ENCODE measurements around the gene SETSIP.

DNA sequence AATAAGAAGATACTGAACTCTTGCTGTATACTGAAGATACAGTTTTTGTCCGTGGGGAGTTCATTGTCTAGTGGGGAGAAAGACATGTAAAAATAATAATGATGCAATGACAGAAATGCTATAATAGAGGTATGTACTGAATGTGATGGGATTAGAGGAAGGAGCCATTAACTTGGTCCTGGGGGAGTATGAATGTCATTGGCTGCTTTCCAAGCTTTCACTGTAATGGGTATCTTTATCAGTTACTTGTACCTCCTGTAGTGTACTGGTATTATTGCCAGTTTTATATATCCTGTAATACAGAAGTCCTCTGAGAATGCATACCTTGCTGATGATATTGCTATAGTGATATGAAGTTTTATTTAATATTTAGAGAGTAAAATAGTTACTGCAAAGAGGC is 12.3 kb upstream of the SETSIP start:
- TF ChIP-seq, protein P1, sequence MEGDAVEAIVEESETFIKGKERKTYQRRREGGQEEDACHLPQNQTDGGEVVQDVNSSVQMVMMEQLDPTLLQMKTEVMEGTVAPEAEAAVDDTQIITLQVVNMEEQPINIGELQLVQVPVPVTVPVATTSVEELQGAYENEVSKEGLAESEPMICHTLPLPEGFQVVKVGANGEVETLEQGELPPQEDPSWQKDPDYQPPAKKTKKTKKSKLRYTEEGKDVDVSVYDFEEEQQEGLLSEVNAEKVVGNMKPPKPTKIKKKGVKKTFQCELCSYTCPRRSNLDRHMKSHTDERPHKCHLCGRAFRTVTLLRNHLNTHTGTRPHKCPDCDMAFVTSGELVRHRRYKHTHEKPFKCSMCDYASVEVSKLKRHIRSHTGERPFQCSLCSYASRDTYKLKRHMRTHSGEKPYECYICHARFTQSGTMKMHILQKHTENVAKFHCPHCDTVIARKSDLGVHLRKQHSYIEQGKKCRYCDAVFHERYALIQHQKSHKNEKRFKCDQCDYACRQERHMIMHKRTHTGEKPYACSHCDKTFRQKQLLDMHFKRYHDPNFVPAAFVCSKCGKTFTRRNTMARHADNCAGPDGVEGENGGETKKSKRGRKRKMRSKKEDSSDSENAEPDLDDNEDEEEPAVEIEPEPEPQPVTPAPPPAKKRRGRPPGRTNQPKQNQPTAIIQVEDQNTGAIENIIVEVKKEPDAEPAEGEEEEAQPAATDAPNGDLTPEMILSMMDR (IDR thresholded peaks at IDR 0.05): no peak
- TF ChIP-seq POLR2A (IDR thresholded peaks at IDR 0.05) (no peak), EP300 (IDR thresholded peaks at IDR 0.05) (no peak)

Data from tibial nerve (tissue), 4 donors.